Choroid plexus epithelial cell (primary cell): ENCODE data around the gene TMEFF2.
A peak's percentile ranks its signal among the peaks of the same experiment; 100 is the strongest.
"Not testable (repeated sequence)": the region's sequence is repeated elsewhere in the genome, so short reads cannot be mapped to it uniquely, and the experiment has no call there.

Experiments used
- DNase-seq: peaks from one replicate; pipeline ENCODE4 v3.0.0-alpha.2; 2010; ENCODE audit warnings: low read depth
- H3K4me3 ChIP-seq: 2 replicates; pipeline ENCODE4 v1.5.1; 2011; ENCODE audit warnings: low read depth, mild to moderate bottlenecking, control low read depth, low read length, moderate library complexity
- CTCF ChIP-seq: conservative IDR thresholded peaks from 2 replicates; pipeline ENCODE4 v1.5.1; 2011; ENCODE audit warnings: low read depth, mild to moderate bottlenecking, control low read depth, inconsistent platforms, low read length, moderate library complexity

TMEFF2 gene

GRCh38 chr2:192137451-192137850 is 57.3 kb downstream of the TMEFF2 start:
- H3K4me3 ChIP-seq: no peak overlapping the region
- TF ChIP-seq CTCF: no peak
- no peak for DNase-seq

GRCh38 chr2:192132604-192133003 is 62.1 kb downstream of the TMEFF2 start:
- not testable (repeated sequence) for DNase-seq

GRCh38 chr2:192130312-192130711 is 64.4 kb downstream of the TMEFF2 start:
- DNase-seq, H3K4me3 ChIP-seq: not testable (repeated sequence)

More at GRCh38 chr2:192132604-192133003, 62.1 kb downstream of the TMEFF2 start:
- not testable (repeated sequence) for H3K4me3 ChIP-seq

- peak; percentile 32 for DNase-seq
- H3K4me3 ChIP-seq: no peak overlapping the region
- TF ChIP-seq CTCF: no peak
Observed at GRCh38 chr2:192128655-192129054, 66.1 kb downstream of the TMEFF2 start.

- no peak overlapping the region for H3K4me3 ChIP-seq
- DNase-seq: no peak
- no peak for TF ChIP-seq CTCF
Observed at GRCh38 chr2:192127434-192127833, 67.3 kb downstream of the TMEFF2 start.

GRCh38 chr2:192126912-192127311 is 67.8 kb downstream of the TMEFF2 start:
- TF ChIP-seq CTCF: no peak
- no peak overlapping the region for H3K4me3 ChIP-seq
- no peak for DNase-seq

- no peak for TF ChIP-seq CTCF
- no peak for DNase-seq
- no peak overlapping the region for H3K4me3 ChIP-seq
Observed at GRCh38 chr2:192126426-192126825, 68.3 kb downstream of the TMEFF2 start.

- no peak overlapping the region for H3K4me3 ChIP-seq
- no peak for TF ChIP-seq CTCF
- DNase-seq: no peak
Observed at GRCh38 chr2:192124571-192124970, 70.2 kb downstream of the TMEFF2 start.
